Activated T-helper 17 cell treated with anti-CD3 and anti-CD28 coated beads, Interleukin-2, amount 50 U/mL, for 72 hours (primary cell): ENCODE measurements around the gene SLC6A6. TPM values are rescaled to one million over a fixed set of nuclear protein-coding genes. Genes with fewer than 3 reads are reported as not detected.
A peak's percentile ranks its signal among the peaks of the same experiment; 100 is the strongest.

Experiments
- ATAC-seq: fragments of 150-1000 bp; cut with Tn5 transposase; replicated peaks from 2 replicates; pipeline ENCODE4 v1.10.0; 2021; ENCODE audit warnings: mild to moderate bottlenecking, moderate library complexity
- H3K27ac Mint-ChIP-seq: one replicate; pipeline ENCODE4 v1.8.0; 2022; ENCODE audit warnings: mixed read lengths
- H3K27me3 Mint-ChIP-seq: one replicate; pipeline ENCODE4 v1.8.0; 2022; ENCODE audit warnings: mixed read lengths
- H3K36me3 Mint-ChIP-seq: one replicate; pipeline ENCODE4 v1.8.0; 2022; ENCODE audit warnings: low read depth, mild to moderate bottlenecking, mixed read lengths
- H3K4me1 Mint-ChIP-seq: one replicate; pipeline ENCODE4 v1.8.0; 2022; ENCODE audit warnings: mixed read lengths
- H3K4me3 Mint-ChIP-seq: one replicate; pipeline ENCODE4 v1.8.0; 2022; ENCODE audit warnings: mild to moderate bottlenecking, mixed read lengths
- H3K9me3 Mint-ChIP-seq: one replicate; pipeline ENCODE4 v1.8.0; 2022; ENCODE audit warnings: mixed read lengths
- total RNA-seq, 2 donors: library from RNA; stranded (reverse); gene quantifications; one replicate each; pipeline ENCODE4 v1.2.3, GENCODE V29; 2022

The SLC6A6 gene
- total RNA-seq, 2 donors from 2014 or later = 80.1 to 219 TPM

DNA sequence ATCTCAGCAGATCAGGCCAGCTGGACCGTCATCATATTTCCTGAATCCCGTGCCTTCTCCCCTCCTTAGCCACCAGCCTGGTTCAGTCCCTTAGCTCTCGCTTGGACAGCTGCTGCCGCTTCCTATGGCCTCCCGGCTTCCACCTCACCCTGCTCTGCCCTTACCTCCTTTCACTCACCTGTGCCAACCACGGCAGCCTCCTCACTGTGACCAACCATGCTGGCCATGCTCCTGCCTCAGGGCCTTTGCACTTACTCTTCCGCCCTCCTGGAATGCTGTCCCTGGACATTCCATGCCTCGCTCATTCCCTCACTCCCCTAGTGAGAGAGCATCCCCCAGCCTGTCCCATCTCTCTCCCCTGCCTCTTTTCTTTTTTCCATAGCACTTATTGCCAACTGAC, 118.6 kb downstream of the SLC6A6 start:
- Mint-ChIP-seq H3K4me1 (peaks cover 5% of the 10 kb centered on the region), H3K27me3 (peaks cover 15% of the 10 kb centered on the region), H3K36me3 (no peaks in the 10 kb centered on the region), H3K9me3 (no peaks in the 10 kb centered on the region), H3K4me3 (no peak overlapping the region), H3K27ac (no peak overlapping the region)
- ATAC-seq = no peak

DNA sequence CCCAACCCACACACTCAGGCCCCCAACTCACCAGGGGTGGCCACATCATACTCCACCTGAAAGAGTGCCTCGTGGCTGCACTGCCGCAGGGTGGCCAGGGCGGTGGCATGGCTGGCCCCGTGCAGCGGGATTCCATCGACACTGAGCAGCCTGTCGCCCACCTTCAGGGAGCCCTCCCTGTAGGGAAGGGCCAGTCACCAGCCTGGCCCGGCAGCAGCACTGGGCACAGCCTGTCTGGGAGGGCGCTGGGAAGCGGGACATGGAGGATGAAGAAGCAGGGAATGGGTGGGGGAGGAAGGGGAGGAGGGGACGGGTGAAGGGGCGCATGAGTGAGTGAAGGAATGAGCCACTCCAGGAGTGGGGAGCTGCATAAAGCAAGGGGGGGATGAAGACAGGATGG, 119.2 kb downstream of the SLC6A6 start:
- H3K9me3 Mint-ChIP-seq = no peaks in the 10 kb centered on the region
- H3K27me3 Mint-ChIP-seq = peaks cover 15% of the 10 kb centered on the region
- H3K36me3 Mint-ChIP-seq = no peaks in the 10 kb centered on the region
- no peak overlapping the region for H3K27ac Mint-ChIP-seq
- peaks cover 5% of the 10 kb centered on the region for H3K4me1 Mint-ChIP-seq
- H3K4me3 Mint-ChIP-seq = no peak overlapping the region
- no peak for ATAC-seq

DNA sequence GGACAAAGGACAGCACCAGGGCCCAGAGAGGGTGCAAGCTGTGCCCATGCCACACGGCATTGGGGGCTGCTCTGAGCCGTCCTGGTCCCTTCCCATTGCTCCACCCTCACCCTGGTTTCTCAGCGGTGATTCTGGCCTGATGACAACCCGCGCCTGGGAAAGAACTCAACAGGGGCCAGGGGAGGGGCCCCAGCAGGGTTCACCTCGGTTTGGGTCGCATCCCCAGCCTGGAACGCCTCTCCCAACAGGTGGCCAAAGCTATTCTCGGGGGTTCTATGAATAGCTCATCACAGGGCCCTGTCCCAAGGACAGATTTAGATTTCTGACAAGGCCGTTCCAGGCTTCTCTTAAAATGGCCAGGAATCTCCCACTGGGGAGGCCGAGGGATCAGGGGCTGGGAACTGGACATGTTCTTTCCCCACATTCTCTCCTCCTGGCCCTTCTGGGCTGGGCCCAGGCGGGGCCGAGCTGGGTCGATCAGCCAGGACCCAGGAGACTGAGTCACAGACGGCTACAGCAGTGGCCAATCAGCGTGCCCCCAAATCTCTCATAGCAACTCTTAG, 119.8 kb downstream of the SLC6A6 start:
- Mint-ChIP-seq H3K9me3 (no peaks in the 10 kb centered on the region), H3K36me3 (no peaks in the 10 kb centered on the region), H3K27ac (no peak overlapping the region), H3K27me3 (peaks cover 15% of the 10 kb centered on the region), H3K4me1 (peaks cover 5% of the 10 kb centered on the region), H3K4me3 (no peak overlapping the region)
- ATAC-seq = no peak

DNA sequence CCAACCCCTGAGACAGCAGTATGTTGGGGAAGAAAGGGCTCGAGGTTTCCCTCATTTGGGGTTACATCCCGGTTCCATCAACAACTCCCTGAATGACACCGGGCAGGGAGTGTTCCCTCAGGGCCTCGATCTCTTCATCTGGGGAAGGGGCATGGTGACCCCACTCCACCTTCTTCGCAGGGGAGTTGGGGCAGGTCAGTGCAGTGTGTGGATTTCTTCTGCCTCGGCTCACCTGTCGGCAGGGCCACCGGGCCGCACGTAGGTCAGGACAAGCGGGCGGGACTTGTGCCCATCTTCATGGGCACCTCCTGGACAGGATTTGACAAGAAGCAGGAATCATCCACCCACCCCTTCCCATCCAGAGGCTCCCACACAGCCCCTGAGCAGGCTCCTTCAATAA, 120.4 kb downstream of the SLC6A6 start:
- no peaks in the 10 kb centered on the region for H3K36me3 Mint-ChIP-seq
- ATAC-seq = no peak
- no peak overlapping the region for H3K27ac Mint-ChIP-seq
- H3K27me3 Mint-ChIP-seq = peaks cover 15% of the 10 kb centered on the region
- no peaks in the 10 kb centered on the region for H3K9me3 Mint-ChIP-seq
- peaks cover 5% of the 10 kb centered on the region for H3K4me1 Mint-ChIP-seq
- H3K4me3 Mint-ChIP-seq = no peak overlapping the region

- Mint-ChIP-seq H3K27ac (no peak overlapping the region), H3K4me1 (peaks cover 5% of the 10 kb centered on the region), H3K36me3 (no peaks in the 10 kb centered on the region), H3K4me3 (no peak overlapping the region), H3K9me3 (no peaks in the 10 kb centered on the region), H3K27me3 (peaks cover 19% of the 10 kb centered on the region)
- no peak for ATAC-seq
Measured at GRCh38 chr3:14523792-14524191, 121.4 kb downstream of the SLC6A6 start.

GRCh38 chr3:14524311-14524711, 121.9 kb downstream of the SLC6A6 start:
- Mint-ChIP-seq H3K4me1 (peaks cover 5% of the 10 kb centered on the region), H3K4me3 (no peak overlapping the region), H3K27me3 (peaks cover 19% of the 10 kb centered on the region), H3K27ac (no peak overlapping the region), H3K9me3 (no peaks in the 10 kb centered on the region), H3K36me3 (no peaks in the 10 kb centered on the region)
- ATAC-seq = no peak

GRCh38 chr3:14524920-14525660, 122.7 kb downstream of the SLC6A6 start:
- H3K36me3 Mint-ChIP-seq = no peaks in the 10 kb centered on the region
- H3K4me3 Mint-ChIP-seq = no peak overlapping the region
- H3K4me1 Mint-ChIP-seq = peaks cover 5% of the 10 kb centered on the region
- H3K27ac Mint-ChIP-seq = no peak overlapping the region
- H3K9me3 Mint-ChIP-seq = no peaks in the 10 kb centered on the region
- no peak for ATAC-seq
- H3K27me3 Mint-ChIP-seq = peaks cover 23% of the 10 kb centered on the region

DNA sequence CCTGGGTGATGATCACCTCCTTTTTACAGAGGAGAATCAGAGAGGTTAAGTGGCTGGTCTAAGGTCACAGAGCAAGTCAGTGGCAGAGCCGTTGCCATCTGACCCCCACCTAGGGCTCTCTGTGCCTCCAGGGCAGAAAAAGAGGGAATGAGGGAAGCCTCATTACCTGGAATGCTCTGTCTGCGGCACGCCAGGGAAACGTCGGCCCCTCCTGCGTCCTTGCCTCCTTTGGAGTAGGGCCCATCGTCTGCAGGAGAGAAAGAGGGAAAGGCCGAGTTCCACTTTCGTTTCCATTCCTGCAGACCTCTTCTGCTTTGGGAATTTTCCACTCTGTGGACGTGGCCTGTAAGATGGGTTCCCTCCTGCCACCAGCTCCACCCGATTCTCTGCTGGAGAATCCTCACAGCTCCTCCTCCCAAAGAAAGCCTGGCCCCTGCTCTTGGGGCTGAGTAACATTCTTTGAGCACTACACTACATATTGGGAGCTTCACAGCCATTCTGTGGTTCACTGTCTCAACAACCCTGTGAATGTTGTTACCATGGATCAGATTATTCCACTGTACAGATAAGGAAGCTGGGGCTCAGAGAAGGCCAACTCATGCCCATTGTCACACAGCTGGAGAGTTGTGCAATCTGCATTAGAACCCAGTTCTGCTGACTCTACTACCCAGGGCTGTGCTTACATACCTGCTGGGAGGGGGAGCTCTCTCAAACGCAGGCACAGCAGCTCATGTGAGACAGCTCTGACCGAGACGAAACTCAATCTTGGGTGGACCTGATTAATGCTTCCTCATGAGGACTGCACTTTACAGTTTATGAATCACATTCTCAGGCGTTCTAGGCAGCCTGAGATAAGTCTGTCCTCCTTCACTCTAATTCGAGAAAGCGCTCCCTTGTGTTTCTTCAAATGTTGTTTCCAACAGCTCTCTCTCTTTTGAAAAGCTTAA, 123.6 kb downstream of the SLC6A6 start:
- ATAC-seq = peak; percentile 82
- Mint-ChIP-seq H3K4me3 (no peak overlapping the region), H3K36me3 (no peaks in the 10 kb centered on the region), H3K4me1 (peaks cover 5% of the 10 kb centered on the region), H3K27ac (no peak overlapping the region), H3K27me3 (peaks cover 21% of the 10 kb centered on the region), H3K9me3 (no peaks in the 10 kb centered on the region)

DNA sequence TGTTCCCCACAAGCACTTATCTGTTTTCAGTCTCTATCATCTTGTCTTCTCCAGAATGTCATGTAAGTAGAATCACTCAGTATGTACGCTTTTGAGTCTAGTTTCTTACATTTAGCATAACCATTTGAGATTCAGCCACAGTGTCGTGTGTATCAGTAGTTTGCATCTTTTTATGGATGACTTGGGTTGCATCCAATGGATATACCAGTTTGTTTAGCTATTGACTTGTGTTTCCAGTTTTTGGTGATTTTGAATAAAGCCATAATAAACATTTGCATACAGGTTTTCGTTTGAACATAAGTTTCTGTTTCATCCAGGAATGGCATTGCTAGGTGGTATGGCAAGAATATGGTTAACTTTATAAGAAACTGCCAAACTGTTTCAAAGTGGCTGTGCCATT, 125.7 kb downstream of the SLC6A6 start:
- Mint-ChIP-seq H3K36me3 (no peaks in the 10 kb centered on the region), H3K27ac (no peak overlapping the region), H3K9me3 (no peaks in the 10 kb centered on the region), H3K4me1 (no peaks in the 10 kb centered on the region), H3K27me3 (peaks cover 15% of the 10 kb centered on the region), H3K4me3 (no peak overlapping the region)
- ATAC-seq = no peak

- Mint-ChIP-seq H3K4me1 (no peaks in the 10 kb centered on the region), H3K4me3 (no peak overlapping the region), H3K36me3 (no peaks in the 10 kb centered on the region), H3K9me3 (no peaks in the 10 kb centered on the region), H3K27ac (no peak overlapping the region), H3K27me3 (peaks cover 11% of the 10 kb centered on the region)
- no peak for ATAC-seq
Measured at GRCh38 chr3:14531856-14532395, 129.5 kb downstream of the SLC6A6 start.

- H3K27ac Mint-ChIP-seq = no peak overlapping the region
- H3K4me1 Mint-ChIP-seq = no peaks in the 10 kb centered on the region
- H3K36me3 Mint-ChIP-seq = no peaks in the 10 kb centered on the region
- ATAC-seq = no peak
- no peaks in the 10 kb centered on the region for H3K9me3 Mint-ChIP-seq
- H3K27me3 Mint-ChIP-seq = peaks cover 10% of the 10 kb centered on the region
- no peak overlapping the region for H3K4me3 Mint-ChIP-seq
Measured at GRCh38 chr3:14532691-14533456, 130.5 kb downstream of the SLC6A6 start.

GRCh38 chr3:14533457-14533958, 131.1 kb downstream of the SLC6A6 start:
- H3K27me3 Mint-ChIP-seq = peaks cover 7% of the 10 kb centered on the region
- H3K4me1 Mint-ChIP-seq = no peaks in the 10 kb centered on the region
- H3K36me3 Mint-ChIP-seq = no peaks in the 10 kb centered on the region
- H3K4me3 Mint-ChIP-seq = no peak overlapping the region
- no peak for ATAC-seq
- no peaks in the 10 kb centered on the region for H3K9me3 Mint-ChIP-seq
- no peak overlapping the region for H3K27ac Mint-ChIP-seq

- H3K9me3 Mint-ChIP-seq = no peaks in the 10 kb centered on the region
- no peak overlapping the region for H3K4me3 Mint-ChIP-seq
- peaks cover 5% of the 10 kb centered on the region for H3K27me3 Mint-ChIP-seq
- no peak overlapping the region for H3K27ac Mint-ChIP-seq
- no peaks in the 10 kb centered on the region for H3K36me3 Mint-ChIP-seq
- ATAC-seq = no peak
- no peaks in the 10 kb centered on the region for H3K4me1 Mint-ChIP-seq
Measured at GRCh38 chr3:14534516-14535191, 132.2 kb downstream of the SLC6A6 start.
